UCSD-AML1 (cell line): ENCODE results near the gene ELMO1.

Experiments
- DNase-seq: peaks from one replicate; lab custom pipeline; 2025; ENCODE audit not compliant: unreplicated experiment; lab: John Stamatoyannopoulos, UW

ELMO1 gene

DNA sequence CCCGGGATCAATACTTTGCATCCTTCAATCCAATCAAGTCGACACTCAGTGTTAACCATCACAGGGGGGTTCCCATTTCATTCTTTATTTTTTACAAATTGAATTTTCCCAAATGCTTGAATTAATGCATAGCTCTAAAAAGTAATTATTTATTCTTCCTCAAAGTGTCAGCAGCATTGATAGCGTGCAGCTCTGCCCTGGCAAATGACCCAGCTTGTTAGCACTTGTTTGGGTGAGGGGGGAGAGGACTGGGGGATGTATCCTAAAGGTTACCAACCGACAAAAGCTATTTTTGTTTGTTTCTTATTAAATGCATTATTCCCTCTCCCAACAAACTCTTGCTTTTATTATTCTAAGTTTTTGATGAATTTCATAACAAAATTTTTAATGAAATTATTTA, 27.0 kb upstream of the ELMO1 start:
- DNase-seq, result no peak

- DNase-seq, result no peak
Observed at GRCh38 chr7:37471619-37472018, 23.0 kb upstream of the ELMO1 start.

- no peak for DNase-seq
Observed at GRCh38 chr7:37467002-37467401, 18.3 kb upstream of the ELMO1 start.

DNA sequence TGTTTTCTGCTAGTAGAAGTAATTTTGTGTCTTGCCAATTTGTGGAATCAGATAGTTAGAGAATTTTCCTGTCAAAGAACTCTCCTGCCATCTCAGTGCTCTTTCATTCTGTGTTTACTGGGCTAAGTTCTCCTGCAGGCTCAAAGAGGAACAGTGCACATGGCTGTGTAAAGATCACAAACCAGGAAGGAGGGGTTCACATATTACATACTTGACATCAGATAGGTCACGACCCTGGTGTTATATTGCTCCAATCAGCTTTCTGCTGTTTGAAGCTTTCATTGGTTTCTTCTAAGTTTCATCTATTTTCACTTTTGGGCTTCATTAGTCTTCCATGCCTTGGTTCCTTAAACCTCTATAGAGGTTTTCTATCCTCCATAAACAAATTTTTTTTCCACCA, 13.5 kb upstream of the ELMO1 start:
- no peak for DNase-seq

DNA sequence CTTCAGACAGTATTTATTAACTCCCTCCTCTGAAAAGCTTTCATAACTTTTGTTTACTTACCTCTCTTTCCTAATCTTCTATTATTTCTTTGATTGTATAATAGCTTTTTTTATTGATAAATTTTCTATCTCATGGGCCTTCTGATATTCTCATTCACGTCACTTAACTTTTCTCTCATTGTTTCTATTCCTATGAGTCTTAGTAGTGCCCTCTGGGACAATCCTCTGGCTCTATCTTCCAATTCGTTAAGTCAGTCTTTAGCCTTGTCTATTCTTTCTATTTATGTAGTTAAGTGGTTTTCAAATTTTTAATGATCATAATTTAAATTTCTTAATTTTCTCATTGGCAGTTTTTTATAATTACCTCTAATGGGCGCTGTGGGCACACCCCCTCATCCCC, 6.4 kb upstream of the ELMO1 start:
- no peak for DNase-seq

DNA sequence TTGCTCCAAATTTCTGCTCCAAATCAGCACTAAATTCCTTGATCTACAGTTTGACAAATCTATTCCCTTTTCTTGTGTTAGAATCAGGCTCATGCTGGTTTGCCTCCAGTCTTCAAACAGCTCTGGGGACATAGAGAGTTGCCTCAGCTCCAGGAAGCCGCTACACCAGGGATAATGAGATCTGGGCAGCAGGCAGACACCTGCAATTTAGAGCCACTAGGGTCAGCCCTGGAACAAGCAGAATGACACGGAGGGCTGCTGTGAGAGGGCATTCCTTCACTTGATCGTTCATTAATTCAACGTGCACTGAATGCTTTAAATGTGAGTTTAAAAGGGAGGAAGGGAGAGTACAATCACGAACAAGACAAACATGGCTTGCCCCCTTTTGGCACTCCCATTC, 3.7 kb upstream of the ELMO1 start:
- DNase-seq, result no peak

DNA sequence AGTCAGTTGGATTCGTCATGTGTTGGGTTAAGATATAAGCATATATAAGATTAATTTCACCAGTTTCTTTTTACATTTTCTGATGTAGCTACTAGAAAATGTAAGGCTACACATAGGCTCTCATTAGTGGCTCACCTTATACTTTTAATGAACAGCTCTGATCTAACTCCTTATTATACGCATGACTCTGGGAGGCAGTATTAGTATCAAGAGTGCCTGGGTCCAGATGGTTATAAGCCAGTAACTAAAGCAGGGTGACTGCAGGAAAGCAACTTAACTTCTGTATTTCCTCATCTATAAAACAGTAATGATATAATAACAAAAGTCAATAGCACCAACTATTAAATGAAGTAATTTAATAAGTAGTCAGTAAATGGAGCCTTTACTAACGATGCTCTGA, 1.4 kb upstream of the ELMO1 start:
- no peak for DNase-seq

- DNase-seq, result no peak
Observed at GRCh38 chr7:37449621-37450020, 957 bp upstream of the ELMO1 start.

- DNase-seq, result peak; percentile 31
Observed at GRCh38 chr7:37448011-37448635, 541 bp downstream of the ELMO1 start.

GRCh38 chr7:37446371-37446770, 2.3 kb downstream of the ELMO1 start:
- DNase-seq, result no peak

DNA sequence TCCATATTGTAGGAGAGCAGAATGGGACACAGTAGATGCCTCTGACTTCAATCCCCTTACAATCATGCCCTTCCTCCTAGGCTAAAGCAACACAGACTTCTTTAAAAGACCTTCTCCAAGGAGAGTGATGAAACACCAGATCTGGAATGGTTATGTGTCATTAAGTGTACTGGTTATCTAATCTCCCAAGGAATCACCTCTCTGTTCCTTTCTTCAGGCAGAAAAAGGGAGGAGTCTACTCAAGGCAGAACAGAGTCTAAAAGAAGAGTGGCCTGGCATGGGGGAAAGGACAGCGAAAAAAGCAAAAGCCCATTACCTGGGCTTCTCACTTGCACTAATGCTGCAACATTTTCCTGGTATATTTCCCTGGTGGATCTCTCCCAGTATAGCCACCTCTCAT, 2.9 kb downstream of the ELMO1 start:
- DNase-seq, result no peak

GRCh38 chr7:37445064-37445723, 3.5 kb downstream of the ELMO1 start:
- no peak for DNase-seq

DNA sequence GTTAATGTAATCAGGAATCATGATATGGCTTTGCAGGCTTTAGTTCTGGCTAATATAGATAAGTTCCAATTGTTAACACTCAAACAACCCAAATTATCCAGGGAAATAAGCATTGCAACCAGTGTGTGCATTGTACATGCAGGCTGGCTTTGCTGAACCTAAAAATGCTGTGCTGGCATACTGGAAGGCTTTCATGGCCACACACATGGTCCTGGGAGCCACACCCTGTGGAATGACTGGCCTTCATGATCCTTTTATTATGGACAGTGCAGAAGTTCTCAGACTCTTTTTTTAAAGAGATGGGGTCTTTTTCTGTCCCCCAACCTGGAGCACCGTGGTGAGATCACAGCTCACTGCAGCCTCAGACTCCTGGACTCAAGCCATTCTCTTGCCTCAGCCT, 5.0 kb downstream of the ELMO1 start:
- DNase-seq, result no peak

GRCh38 chr7:37442268-37442667, 6.4 kb downstream of the ELMO1 start:
- no peak for DNase-seq

DNA sequence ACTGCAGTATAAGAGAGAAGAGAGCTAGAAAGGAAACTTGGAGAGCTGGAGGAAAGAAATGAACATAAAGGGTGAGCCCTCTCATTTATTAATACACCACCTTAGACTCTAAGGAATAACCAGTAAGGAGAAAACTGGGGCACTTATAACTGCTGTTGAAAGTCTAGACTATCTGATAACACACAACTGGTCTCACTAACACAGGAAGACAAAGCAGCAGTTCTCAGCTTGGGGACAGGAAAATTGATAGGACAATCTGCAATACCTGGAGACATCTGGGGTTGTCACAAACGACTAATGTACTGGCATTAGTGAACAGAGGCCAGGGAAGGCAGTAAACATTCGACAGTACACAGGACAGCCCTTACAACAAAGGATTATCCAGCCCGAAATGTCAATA, 6.8 kb downstream of the ELMO1 start:
- DNase-seq, result no peak

GRCh38 chr7:37441386-37441760, 7.3 kb downstream of the ELMO1 start:
- no peak for DNase-seq

GRCh38 chr7:37440738-37441385, 7.8 kb downstream of the ELMO1 start:
- no peak for DNase-seq

DNA sequence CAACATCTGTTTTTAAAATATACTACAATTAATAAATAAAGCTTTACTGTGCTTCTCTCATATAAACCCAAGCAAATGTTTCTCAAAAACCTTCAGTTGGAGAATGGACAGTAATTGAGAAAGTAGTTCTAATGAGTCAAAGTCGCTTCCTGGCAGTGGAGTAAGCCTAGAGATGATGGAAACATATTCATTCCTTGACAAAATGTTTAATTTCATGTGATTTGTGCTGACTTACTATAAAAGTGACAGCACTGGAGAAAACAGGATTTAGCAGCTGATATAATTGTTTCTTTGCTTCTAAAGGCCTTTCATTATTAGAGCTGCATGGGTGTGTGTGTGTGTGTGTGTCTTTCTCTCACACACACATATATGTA, 9.0 kb downstream of the ELMO1 start:
- DNase-seq, result no peak

DNA sequence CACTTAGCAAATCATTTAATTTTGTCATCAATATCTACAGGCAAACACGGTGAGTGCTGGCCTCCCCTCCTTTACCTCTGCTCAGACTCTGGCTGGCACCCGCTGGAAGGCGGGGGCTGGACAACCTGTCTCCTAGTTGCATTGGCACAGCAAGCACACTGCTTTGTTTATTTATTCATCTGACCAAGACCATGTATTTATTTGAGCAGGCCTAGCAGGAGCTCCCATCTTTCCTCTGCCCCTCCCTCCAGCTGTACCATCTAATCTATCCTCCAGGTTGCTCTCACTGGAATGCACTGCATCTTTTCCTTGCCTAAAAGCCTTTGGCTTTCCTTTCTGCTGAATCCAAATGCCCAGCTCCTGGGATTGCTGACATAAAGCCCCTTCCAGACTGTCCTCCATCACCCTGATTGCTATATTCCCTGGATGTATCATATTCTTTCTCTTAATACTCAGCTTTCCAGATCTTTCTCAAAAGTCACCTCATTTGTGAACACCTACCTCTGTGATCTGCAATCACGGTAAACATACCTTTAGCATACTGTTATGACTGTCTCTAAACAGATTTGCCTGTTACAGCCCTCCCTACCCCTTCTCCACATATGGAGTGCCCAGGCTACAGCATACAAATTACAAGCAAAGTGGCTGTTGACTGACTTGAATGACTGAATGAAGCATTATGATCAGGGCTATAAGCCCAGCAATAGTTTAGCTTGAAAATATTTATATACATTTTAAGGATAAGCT, 9.6 kb downstream of the ELMO1 start:
- DNase-seq, result no peak

- no peak for DNase-seq
Observed at GRCh38 chr7:37435156-37435855, 13.4 kb downstream of the ELMO1 start.

DNA sequence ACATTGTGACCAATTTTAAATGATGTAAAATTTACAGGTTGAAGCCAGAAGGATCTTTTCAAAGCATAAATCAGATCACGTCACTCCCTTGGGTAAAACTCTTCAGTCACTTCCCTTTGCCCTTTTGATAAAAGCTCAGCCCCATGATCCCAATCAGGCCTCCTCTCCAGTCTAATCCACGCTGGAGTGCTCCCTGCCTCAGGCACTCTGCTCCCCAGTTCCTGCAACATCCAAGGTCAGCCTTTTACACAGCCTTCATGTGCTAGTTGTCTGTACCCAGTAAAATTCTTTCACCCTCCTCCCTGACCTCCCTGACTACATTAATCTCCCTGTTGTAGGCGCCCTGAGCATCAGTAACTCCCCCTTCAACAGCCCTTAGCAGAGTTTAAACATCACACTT, 14.1 kb downstream of the ELMO1 start:
- no peak for DNase-seq
